Esophagus squamous epithelium (tissue), 4 donors: ENCODE measurements around the gene ADGRE3.
"Not testable (repeated sequence)": the region's sequence is repeated elsewhere in the genome, so short reads cannot be mapped to it uniquely, and the experiment has no call there.

Experiments used
- CTCF ChIP-seq, 6 experiments: fragments of 450-650 bp in 4 of 6; fragments of 200-600 bp in 2 of 6; sonication (generic) in 2 of 6; IDR thresholded peaks; one replicate each; pipeline ENCODE4 v1.5.1; 2016 to 2019; ENCODE audit warnings: antibody characterized with exemption in 6 of 6, mild to moderate bottlenecking in 4 of 6, moderate library complexity in 4 of 6
- POLR2A ChIP-seq, 4 donors: fragments of 450-650 bp; IDR thresholded peaks; one replicate each; pipeline ENCODE4 v1.6.1; 2017; ENCODE audit warnings: antibody characterized with exemption in 4 of 4, mild to moderate bottlenecking in 4 of 4, moderate library complexity in 3 of 4

GRCh38 chr19:14585187-14585586 is 89.5 kb downstream of the ADGRE3 start:
- not testable (repeated sequence) for TF ChIP-seq CTCF, POLR2A (IDR thresholded peaks at IDR 0.05)
